SK-N-MC (cell line): ENCODE measurements around the gene LIF.
"Not testable (repeated sequence)": the region's sequence is repeated elsewhere in the genome, so short reads cannot be mapped to it uniquely, and the experiment has no call there.

ENCODE experiments used
- DNase-seq: peaks from one replicate; pipeline ENCODE4 v3.0.0-alpha.2; 2011; ENCODE audit warnings: low read depth, low spot score
- H3K27ac ChIP-seq: fragments of 200-600 bp; sonication (generic); 2 replicates; pipeline ENCODE4 v1.5.1; 2016; ENCODE audit warnings: mixed run types
- H3K36me3 ChIP-seq: fragments of 200-600 bp; sonication (generic); 2 replicates; pipeline ENCODE4 v1.6.1; 2017; ENCODE audit warnings: antibody characterized with exemption, low read length, mixed read lengths; ENCODE audit not compliant: insufficient read depth
- H3K4me3 ChIP-seq: fragments of 200-600 bp; sonication (generic); 2 replicates; pipeline ENCODE4 v1.5.1; 2016
- H3K9ac ChIP-seq: fragments of 200-600 bp; sonication (generic); 2 replicates; pipeline ENCODE4 v1.8.0; 2017; ENCODE audit warnings: mixed run types, mixed read lengths; ENCODE audit not compliant: insufficient read length
- H3K9me3 ChIP-seq: fragments of 200-600 bp; sonication (generic); 2 replicates; pipeline ENCODE4 v1.6.1; 2017; ENCODE audit warnings: low read depth, mild to moderate bottlenecking, antibody characterized with exemption, low read length, moderate library complexity, mixed read lengths
- EZH2 ChIP-seq: fragments of 200-600 bp; sonication (generic); IDR thresholded peaks from one replicate; pipeline ENCODE4 v1.6.1; 2017; ENCODE audit warnings: antibody characterized with exemption
- FOXP2 ChIP-seq: optimal IDR thresholded peaks from 2 replicates; pipeline ENCODE3; 2011; ENCODE audit warnings: mild to moderate bottlenecking, moderate library complexity; ENCODE audit not compliant: insufficient read depth; ENCODE audit errors: extremely low read length, control extremely low read depth
- POLR2AphosphoS5 ChIP-seq: IDR thresholded peaks from 2 replicates; pipeline ENCODE4 v1.6.1; 2012; ENCODE audit warnings: mild to moderate bottlenecking, low read depth, low read length, borderline replicate concordance

The LIF gene

GRCh38 chr22:30236875-30237274, 9.7 kb downstream of the LIF start:
- H3K9ac ChIP-seq: no peak overlapping the region
- H3K36me3 ChIP-seq: no peaks in the 10 kb centered on the region
- no peak for DNase-seq
- TF ChIP-seq FOXP2 (no peak), EZH2 (no peak), POLR2AphosphoS5 (no peak)
- H3K27ac ChIP-seq: no peak overlapping the region
- H3K4me3 ChIP-seq: no peak overlapping the region
- no peaks in the 10 kb centered on the region for H3K9me3 ChIP-seq

- H3K4me3 ChIP-seq: no peak overlapping the region
- TF ChIP-seq FOXP2 (no peak), EZH2 (no peak)
- no peaks in the 10 kb centered on the region for H3K9me3 ChIP-seq
- no peaks in the 10 kb centered on the region for H3K36me3 ChIP-seq
- DNase-seq: no peak
- H3K9ac ChIP-seq: no peak overlapping the region
- no peak overlapping the region for H3K27ac ChIP-seq
These were observed 10.8 kb downstream of the LIF start for GRCh38 chr22:30235687-30236170.

- Histone ChIP-seq H3K9me3 (no peaks in the 10 kb centered on the region), H3K27ac (no peak overlapping the region), H3K36me3 (no peaks in the 10 kb centered on the region), H3K9ac (no peak overlapping the region), H3K4me3 (no peak overlapping the region)
- no peak for TF ChIP-seq POLR2AphosphoS5
- TF ChIP-seq FOXP2: no peak
- TF ChIP-seq EZH2: no peak
- no peak for DNase-seq
These were observed 11.6 kb downstream of the LIF start for GRCh38 chr22:30234786-30235470.

GRCh38 chr22:30234325-30234724, 12.2 kb downstream of the LIF start:
- not testable (repeated sequence) for H3K27ac ChIP-seq, H3K9me3 ChIP-seq, DNase-seq, H3K4me3 ChIP-seq, H3K36me3 ChIP-seq, H3K9ac ChIP-seq

GRCh38 chr22:30233582-30233981, 13.0 kb downstream of the LIF start:
- DNase-seq: no peak
- Histone ChIP-seq H3K27ac (no peak overlapping the region), H3K9me3 (no peaks in the 10 kb centered on the region), H3K4me3 (no peak overlapping the region), H3K9ac (no peak overlapping the region), H3K36me3 (no peaks in the 10 kb centered on the region)
- TF ChIP-seq FOXP2: no peak
- TF ChIP-seq POLR2AphosphoS5: no peak
- TF ChIP-seq EZH2: no peak

GRCh38 chr22:30232716-30233218, 13.8 kb downstream of the LIF start:
- no peaks in the 10 kb centered on the region for H3K36me3 ChIP-seq
- no peaks in the 10 kb centered on the region for H3K9me3 ChIP-seq
- no peak for DNase-seq
- no peak overlapping the region for H3K27ac ChIP-seq
- H3K4me3 ChIP-seq: no peak overlapping the region
- H3K9ac ChIP-seq: no peak overlapping the region
- TF ChIP-seq EZH2 (no peak), POLR2AphosphoS5 (no peak), FOXP2 (no peak)

- no peak for DNase-seq
These were observed 15.6 kb downstream of the LIF start for GRCh38 chr22:30230787-30231461.

GRCh38 chr22:30230330-30230729, 16.2 kb downstream of the LIF start:
- Histone ChIP-seq H3K9ac (no peak overlapping the region), H3K9me3 (no peaks in the 10 kb centered on the region), H3K4me3 (no peak overlapping the region), H3K27ac (no peak overlapping the region), H3K36me3 (no peaks in the 10 kb centered on the region)
- no peak for TF ChIP-seq FOXP2
- no peak for TF ChIP-seq POLR2AphosphoS5
- TF ChIP-seq EZH2: no peak
- DNase-seq: no peak

More at GRCh38 chr22:30230787-30231461, 15.6 kb downstream of the LIF start:
- Histone ChIP-seq H3K36me3 (no peaks in the 10 kb centered on the region), H3K9me3 (no peaks in the 10 kb centered on the region), H3K4me3 (no peak overlapping the region), H3K9ac (no peak overlapping the region), H3K27ac (no peak overlapping the region)
- TF ChIP-seq EZH2 (no peak), POLR2AphosphoS5 (no peak)
